Loucy (cell line): ENCODE data around the gene SLC12A5.

ENCODE experiments used
- H2AFZ ChIP-seq: fragments of 200-600 bp; sonication (generic); 2 replicates; pipeline ENCODE4 v1.6.0; 2016; ENCODE audit warnings: antibody characterized with exemption, mild to moderate bottlenecking, low read length, moderate library complexity
- H3F3A ChIP-seq: fragments of 200-600 bp; 2 replicates; pipeline ENCODE4 v1.6.0; 2016; ENCODE audit warnings: antibody characterized with exemption, low read depth, mild to moderate bottlenecking
- H3K27me3 ChIP-seq: fragments of 200-600 bp; sonication (generic); 2 replicates; pipeline ENCODE4 v1.6.1; 2014; ENCODE audit warnings: low read length, mild to moderate bottlenecking; ENCODE audit not compliant: insufficient read depth, poor library complexity, severe bottlenecking
- H3K36me3 ChIP-seq: fragments of 200-600 bp; sonication (generic); 2 replicates; pipeline ENCODE4 v1.6.1; 2016; ENCODE audit warnings: low read length; ENCODE audit not compliant: insufficient read depth
- H3K4me1 ChIP-seq: fragments of 200-600 bp; sonication (generic); 2 replicates; pipeline ENCODE4 v1.5.1; 2014; ENCODE audit warnings: low read length, mild to moderate bottlenecking; ENCODE audit not compliant: insufficient read depth, poor library complexity, severe bottlenecking
- H3K4me2 ChIP-seq: fragments of 200-600 bp; sonication (generic); 2 replicates; pipeline ENCODE4 v1.6.0; 2014; ENCODE audit warnings: antibody characterized with exemption, low read length, low read depth, mild to moderate bottlenecking; ENCODE audit not compliant: poor library complexity, severe bottlenecking
- H3K4me3 ChIP-seq: fragments of 200-600 bp; sonication (generic); 2 replicates; pipeline ENCODE4 v1.5.1; 2014; ENCODE audit warnings: low read length, mild to moderate bottlenecking, mixed read lengths; ENCODE audit not compliant: poor library complexity, severe bottlenecking
- H3K79me2 ChIP-seq: fragments of 200-600 bp; sonication (generic); 2 replicates; pipeline ENCODE4 v1.6.1; 2014; ENCODE audit warnings: low read length; ENCODE audit not compliant: insufficient read depth
- H3K9ac ChIP-seq: fragments of 200-600 bp; sonication (generic); 2 replicates; pipeline ENCODE4 v1.6.0; 2014; ENCODE audit warnings: mild to moderate bottlenecking, low read depth, low read length, moderate library complexity; ENCODE audit not compliant: poor library complexity, severe bottlenecking
- H3K9me2 ChIP-seq: fragments of 200-600 bp; sonication (generic); replicated peaks from 2 replicates; pipeline ENCODE4 v1.6.1; 2016; ENCODE audit warnings: low read depth, low read length, mixed read lengths
- H3K9me3 ChIP-seq: fragments of 200-600 bp; sonication (generic); 2 replicates; pipeline ENCODE4 v1.6.1; 2014; ENCODE audit warnings: mild to moderate bottlenecking, antibody characterized with exemption, low read length, low read depth; ENCODE audit not compliant: insufficient read depth
- H4K20me1 ChIP-seq: fragments of 200-600 bp; sonication (generic); 2 replicates; pipeline ENCODE4 v1.6.0; 2014; ENCODE audit warnings: antibody characterized with exemption, low read length, mild to moderate bottlenecking; ENCODE audit not compliant: insufficient read depth, poor library complexity, severe bottlenecking
- CTCF ChIP-seq: fragments of 200-600 bp; sonication (generic); conservative IDR thresholded peaks from 2 replicates; pipeline ENCODE4 v1.5.1; 2014; ENCODE audit warnings: mild to moderate bottlenecking, antibody characterized with exemption, low read length
- EZH2phosphoT487 ChIP-seq: fragments of 200-600 bp; IDR thresholded peaks from 2 replicates; pipeline ENCODE4 v1.6.1; 2018; ENCODE audit warnings: antibody characterized with exemption, mild to moderate bottlenecking, moderate library complexity, borderline replicate concordance

SLC12A5 gene

GRCh38 chr20:45997187-45997586 lies 31.8 kb upstream of the SLC12A5 start:
- H3K79me2 ChIP-seq = no peaks in the 10 kb centered on the region
- H2AFZ ChIP-seq = no peak overlapping the region
- no peaks in the 10 kb centered on the region for H3K9me3 ChIP-seq
- no peak overlapping the region for H3K9ac ChIP-seq
- H4K20me1 ChIP-seq = no peaks in the 10 kb centered on the region
- TF ChIP-seq EZH2phosphoT487 (no peak), CTCF (no peak)
- no peaks in the 10 kb centered on the region for H3F3A ChIP-seq
- H3K4me3 ChIP-seq = no peak overlapping the region
- H3K9me2 ChIP-seq = no peaks in the 10 kb centered on the region
- peaks cover 42% of the 10 kb centered on the region for H3K4me1 ChIP-seq
- no peaks in the 10 kb centered on the region for H3K27me3 ChIP-seq
- H3K4me2 ChIP-seq = no peak overlapping the region
- H3K36me3 ChIP-seq = no peaks in the 10 kb centered on the region

GRCh38 chr20:45998337-45998736 lies 30.7 kb upstream of the SLC12A5 start:
- Histone ChIP-seq H3K27me3 (no peaks in the 10 kb centered on the region), H2AFZ (no peak overlapping the region), H4K20me1 (no peaks in the 10 kb centered on the region), H3K9me3 (no peaks in the 10 kb centered on the region), H3K79me2 (no peaks in the 10 kb centered on the region), H3K9me2 (no peaks in the 10 kb centered on the region), H3K36me3 (no peaks in the 10 kb centered on the region), H3K4me1 (peaks cover 42% of the 10 kb centered on the region), H3K4me3 (no peak overlapping the region), H3K4me2 (peak overlapping the region; percentile 12), H3F3A (no peaks in the 10 kb centered on the region), H3K9ac (no peak overlapping the region)
- TF ChIP-seq CTCF (no peak), EZH2phosphoT487 (no peak)

- Histone ChIP-seq H3K9me2 (no peaks in the 10 kb centered on the region), H3K4me2 (peak overlapping the region; percentile 12), H3K9me3 (no peaks in the 10 kb centered on the region), H3K9ac (no peak overlapping the region), H3K36me3 (no peaks in the 10 kb centered on the region), H3K27me3 (no peaks in the 10 kb centered on the region), H3K79me2 (no peaks in the 10 kb centered on the region), H3F3A (no peaks in the 10 kb centered on the region), H3K4me3 (no peak overlapping the region), H4K20me1 (no peaks in the 10 kb centered on the region), H3K4me1 (peaks cover 44% of the 10 kb centered on the region), H2AFZ (no peak overlapping the region)
- TF ChIP-seq CTCF (0 out of 2 replicates have a peak, but pooled peaks have one; percentile 14), EZH2phosphoT487 (no peak)
Measured at GRCh38 chr20:45998761-45999160, 30.3 kb upstream of the SLC12A5 start.
